OCI-LY7 (cell line): ENCODE measurements around the gene STPG1. TPM values are rescaled to one million over a fixed set of nuclear protein-coding genes. Genes with fewer than 3 reads are reported as not detected.

ENCODE experiments used
- BruUV-seq: library from RNA; stranded (reverse); fragments of 400-500 nt; replicated peaks from 2 replicates; lab custom pipeline; 2021; lab: Mats Ljungman, UMichigan
- CTCF ChIA-PET: fragments of 300-600 bp; sonication (Branson Sonifier 250); formaldehyde crosslinking; loops from one replicate; lab custom pipeline; 2022; ENCODE audit warnings: antibody characterized with exemption; ENCODE audit not compliant: unreplicated experiment; lab: Charles Lee
- POLR2A ChIA-PET: fragments of 300-600 bp; sonication (Branson Sonifier 250); formaldehyde crosslinking; loops from one replicate; lab custom pipeline; 2022; ENCODE audit warnings: antibody characterized with exemption; lab: Charles Lee
- DNase-seq: peaks from one replicate; pipeline ENCODE4 v3.0.0-alpha.2; 2015; ENCODE audit warnings: low spot score
- H2AFZ ChIP-seq: fragments of 200-600 bp; sonication (generic), shearing (Covaris generic); 2 replicates; pipeline ENCODE4 v1.6.1; 2014; ENCODE audit warnings: mild to moderate bottlenecking, antibody characterized with exemption, low read length, moderate library complexity
- H3K27ac ChIP-seq: fragments of 200-600 bp; sonication (generic); 2 replicates; pipeline ENCODE4 v1.5.1; 2014; ENCODE audit warnings: mixed run types, low read depth, mild to moderate bottlenecking, moderate library complexity, low read length, inconsistent platforms; ENCODE audit not compliant: poor library complexity, severe bottlenecking
- H3K36me3 ChIP-seq: fragments of 200-600 bp; sonication (generic); 2 replicates; pipeline ENCODE4 v1.6.1; 2014; ENCODE audit warnings: mild to moderate bottlenecking, antibody characterized with exemption, low read length, moderate library complexity, mixed read lengths; ENCODE audit not compliant: insufficient read depth
- H3K4me1 ChIP-seq: fragments of 200-600 bp; sonication (generic); 2 replicates; pipeline ENCODE4 v1.5.1; 2014; ENCODE audit warnings: mild to moderate bottlenecking, low read length; ENCODE audit not compliant: insufficient read depth, poor library complexity, severe bottlenecking
- H3K4me2 ChIP-seq: fragments of 200-600 bp; sonication (generic); 2 replicates; pipeline ENCODE4 v1.6.1; 2014; ENCODE audit warnings: mild to moderate bottlenecking, low read length
- H3K4me3 ChIP-seq: fragments of 200-600 bp; sonication (generic); 2 replicates; pipeline ENCODE4 v1.5.1; 2014; ENCODE audit warnings: mild to moderate bottlenecking, low read depth, low read length; ENCODE audit not compliant: poor library complexity, severe bottlenecking
- H3K79me2 ChIP-seq: fragments of 200-600 bp; sonication (generic); 2 replicates; pipeline ENCODE4 v1.6.1; 2016; ENCODE audit warnings: low read depth, mild to moderate bottlenecking, low read length, moderate library complexity, mixed read lengths; ENCODE audit not compliant: insufficient read depth
- H3K9me2 ChIP-seq: fragments of 200-600 bp; sonication (generic); 2 replicates; pipeline ENCODE4 v1.6.1; 2016; ENCODE audit warnings: mild to moderate bottlenecking, low read length, mixed read lengths; ENCODE audit not compliant: insufficient read depth
- H3K9me3 ChIP-seq: fragments of 200-600 bp; sonication (generic); 2 replicates; pipeline ENCODE4 v1.6.1; 2014; ENCODE audit warnings: mild to moderate bottlenecking, mixed run types, low read length, mixed read lengths
- H4K20me1 ChIP-seq: fragments of 200-600 bp; sonication (generic); 2 replicates; pipeline ENCODE4 v1.6.1; 2014; ENCODE audit warnings: mild to moderate bottlenecking, antibody characterized with exemption, low read length, moderate library complexity, mixed read lengths; ENCODE audit not compliant: insufficient read depth
- CTCF ChIP-seq: fragments of 200-600 bp; sonication (generic); conservative IDR thresholded peaks from 2 replicates; pipeline ENCODE4 v1.5.1; 2014; ENCODE audit warnings: mild to moderate bottlenecking, antibody characterized with exemption, low read length, moderate library complexity, mixed read lengths
- EZH2phosphoT487 ChIP-seq: fragments of 200-600 bp; sonication (generic); IDR thresholded peaks from 2 replicates; pipeline ENCODE4 v1.6.1; 2018; ENCODE audit warnings: low read depth, borderline replicate concordance, mild to moderate bottlenecking, mixed run types, antibody characterized with exemption, low read length, moderate library complexity, mixed read lengths
- intact Hi-C: fragments of 100-400 bp; cut with micrococcal nuclease; formaldehyde crosslinking; loops from one replicate; pipeline ENCODE4 v1.10.0; 2022; ENCODE audit not compliant: unreplicated experiment
- total RNA-seq, 2 experiments: library from RNA; depleted of rRNA in 1 of 2; stranded (reverse); fragments of >200 nt in 1 of 2; shearing (Covaris generic) in 1 of 2; gene quantifications; 2 replicates each; pipeline ENCODE4 v1.2.3, GENCODE V29; 2014 to 2022

Gene STPG1
- total RNA-seq, 2 experiments from 2014 or later = 5.1 to 9.6 TPM

- H3K36me3 ChIP-seq = no peaks in the 10 kb centered on the region
- H2AFZ ChIP-seq = no peak overlapping the region
- intact Hi-C loops = no loop called here
- no peak overlapping the region for H3K4me2 ChIP-seq
- H3K79me2 ChIP-seq = no peaks in the 10 kb centered on the region
- H4K20me1 ChIP-seq = no peaks in the 10 kb centered on the region
- no peak for DNase-seq
- H3K4me3 ChIP-seq = no peak overlapping the region
- POLR2A ChIA-PET = interaction anchor here (0.7 kb wide), 1 partner anchor 1208 kb away, joined by 4 read pairs; no protein-coding TSS in a partner anchor
- H3K9me2 ChIP-seq = no peaks in the 10 kb centered on the region
- no peaks in the 10 kb centered on the region for H3K4me1 ChIP-seq
- no peaks in the 10 kb centered on the region for H3K9me3 ChIP-seq
- no peak overlapping the region for H3K27ac ChIP-seq
- no TSS peak for BruUV-seq
- CTCF ChIA-PET = no interaction called here
- TF ChIP-seq CTCF (no peak), EZH2phosphoT487 (no peak)
Observed at GRCh38 chr1:24362396-24362795, 51.2 kb downstream of the STPG1 start.

GRCh38 chr1:24361811-24362210 lies 51.8 kb downstream of the STPG1 start:
- H2AFZ ChIP-seq = no peak overlapping the region
- TF ChIP-seq EZH2phosphoT487 (no peak), CTCF (no peak)
- H3K9me3 ChIP-seq = no peaks in the 10 kb centered on the region
- intact Hi-C loops = no loop called here
- H3K9me2 ChIP-seq = no peaks in the 10 kb centered on the region
- no peak overlapping the region for H3K4me3 ChIP-seq
- H3K4me1 ChIP-seq = no peaks in the 10 kb centered on the region
- H3K36me3 ChIP-seq = no peaks in the 10 kb centered on the region
- ChIA-PET CTCF (interaction anchor here (0.8 kb wide), 1 partner anchor 24 kb away, joined by 4 read pairs; no protein-coding TSS in a partner anchor), POLR2A (interaction anchor here (0.6 kb wide), 1 partner anchor 354 kb away, joined by 5 read pairs; no protein-coding TSS in a partner anchor)
- no peak for DNase-seq
- no peak overlapping the region for H3K4me2 ChIP-seq
- no peaks in the 10 kb centered on the region for H4K20me1 ChIP-seq
- no peaks in the 10 kb centered on the region for H3K79me2 ChIP-seq
- no peak overlapping the region for H3K27ac ChIP-seq
- no TSS peak for BruUV-seq

- H3K9me2 ChIP-seq = no peaks in the 10 kb centered on the region
- no peak overlapping the region for H2AFZ ChIP-seq
- ChIA-PET CTCF (no interaction called here), POLR2A (no interaction called here)
- TF ChIP-seq CTCF (no peak), EZH2phosphoT487 (no peak)
- H3K4me3 ChIP-seq = no peak overlapping the region
- no peaks in the 10 kb centered on the region for H3K36me3 ChIP-seq
- intact Hi-C loops = no loop called here
- no peak for DNase-seq
- no peak overlapping the region for H3K4me2 ChIP-seq
- H4K20me1 ChIP-seq = no peaks in the 10 kb centered on the region
- no peaks in the 10 kb centered on the region for H3K79me2 ChIP-seq
- no TSS peak for BruUV-seq
- no peaks in the 10 kb centered on the region for H3K9me3 ChIP-seq
- no peaks in the 10 kb centered on the region for H3K4me1 ChIP-seq
- H3K27ac ChIP-seq = no peak overlapping the region
Observed at GRCh38 chr1:24360681-24361080, 52.9 kb downstream of the STPG1 start.
